NOMO-1 (cell line): ENCODE measurements around the gene GRPEL2.

Experiments
- DNase-seq, 2 experiments: peaks; one replicate each; lab custom pipeline; 2025; ENCODE audit not compliant: unreplicated experiment in 2 of 2; lab: John Stamatoyannopoulos, UW

The GRPEL2 gene

GRCh38 chr5:149374303-149374702, 29.0 kb downstream of the GRPEL2 start:
- DNase-seq = no peak

GRCh38 chr5:149374801-149375200, 29.5 kb downstream of the GRPEL2 start:
- DNase-seq = no peak

- no peak for DNase-seq
These were observed 30.1 kb downstream of the GRPEL2 start for GRCh38 chr5:149375434-149375833.

GRCh38 chr5:149376104-149376503, 30.8 kb downstream of the GRPEL2 start:
- no peak for DNase-seq

GRCh38 chr5:149376711-149377447, 31.6 kb downstream of the GRPEL2 start:
- no peak for DNase-seq

GRCh38 chr5:149378241-149378820, 33.0 kb downstream of the GRPEL2 start:
- DNase-seq = no peak

- no peak for DNase-seq
These were observed 34.0 kb downstream of the GRPEL2 start, which contains the start of gene IL17B for GRCh38 chr5:149379177-149379761. IL17B (minus strand) TSS chr5:149379292; CDS start chr5:149379225, 67 bp downstream.

- DNase-seq = no peak
These were observed 34.6 kb downstream of the GRPEL2 start for GRCh38 chr5:149379818-149380374.

- DNase-seq = no peak
These were observed 35.3 kb downstream of the GRPEL2 start for GRCh38 chr5:149380466-149381121.

- DNase-seq = no peak
These were observed 36.1 kb downstream of the GRPEL2 start for GRCh38 chr5:149381261-149381985.

- peak; percentile 44 to 56 for DNase-seq
These were observed 36.7 kb downstream of the GRPEL2 start for GRCh38 chr5:149381986-149382338.

- DNase-seq = no peak
These were observed 37.4 kb downstream of the GRPEL2 start for GRCh38 chr5:149382517-149383220.

GRCh38 chr5:149383399-149383798, 38.1 kb downstream of the GRPEL2 start:
- no peak for DNase-seq

- DNase-seq = no peak
These were observed 40.9 kb downstream of the GRPEL2 start for GRCh38 chr5:149386166-149386565.

GRCh38 chr5:149387081-149387631, 41.9 kb downstream of the GRPEL2 start:
- DNase-seq = no peak

- DNase-seq = no peak
These were observed 42.7 kb downstream of the GRPEL2 start for GRCh38 chr5:149387982-149388381.

- no peak for DNase-seq
These were observed 43.3 kb downstream of the GRPEL2 start for GRCh38 chr5:149388498-149389190.

- DNase-seq = no peak
These were observed 44.5 kb downstream of the GRPEL2 start for GRCh38 chr5:149389552-149390495.
